ENCODE results near the gene TMEM131L. TPM values are rescaled to one million over a fixed set of nuclear protein-coding genes. Genes with fewer than 3 reads are reported as not detected.

The TMEM131L gene
- total RNA-seq, 2 experiments from 2014 or later = 28.3 to 30.9 TPM

GRCh38 chr4:153620352-153620751 lies 154.2 kb downstream of the TMEM131L start:
- ChIA-PET CTCF (interaction anchor here (1.2 kb wide), 1 partner anchor 276 kb away, joined by 3 read pairs; the partner anchor contains the start of gene MND1), POLR2A (no interaction called here)

GRCh38 chr4:153622093-153622492 lies 155.9 kb downstream of the TMEM131L start:
- ChIA-PET CTCF (no interaction called here), POLR2A (no interaction called here)

- POLR2A ChIA-PET = no interaction called here
- CTCF ChIA-PET = no interaction called here
Measured at GRCh38 chr4:153622778-153623240, 156.6 kb downstream of the TMEM131L start.

GRCh38 chr4:153623491-153623890 lies 157.3 kb downstream of the TMEM131L start:
- ChIA-PET POLR2A (no interaction called here), CTCF (no interaction called here)

GRCh38 chr4:153628796-153629315 lies 162.7 kb downstream of the TMEM131L start:
- ChIA-PET POLR2A (no interaction called here), CTCF (no interaction called here)

- ChIA-PET CTCF (no interaction called here), POLR2A (no interaction called here)
Measured at GRCh38 chr4:153629776-153630175, 163.6 kb downstream of the TMEM131L start.

GRCh38 chr4:153634738-153635353 lies 168.7 kb downstream of the TMEM131L start:
- ChIA-PET CTCF (interaction anchor here (1.0 to 1.2 kb wide), 2 partner anchors 18 to 115 kb away, joined by 4 to 5 read pairs; no protein-coding TSS in a partner anchor), POLR2A (no interaction called here)

- POLR2A ChIA-PET = no interaction called here
- CTCF ChIA-PET = interaction anchor here (1.2 kb wide), 1 partner anchor 114 kb away, joined by 5 read pairs; no protein-coding TSS in a partner anchor
Measured at GRCh38 chr4:153635846-153636245, 169.7 kb downstream of the TMEM131L start.

- CTCF ChIA-PET = interaction anchor here (0.7 kb wide), 1 partner anchor 9 kb away, joined by 3 read pairs; no protein-coding TSS in a partner anchor
- POLR2A ChIA-PET = no interaction called here
Measured at GRCh38 chr4:153637201-153637600, 171.0 kb downstream of the TMEM131L start.

GRCh38 chr4:153638011-153638410 lies 171.9 kb downstream of the TMEM131L start:
- ChIA-PET CTCF (no interaction called here), POLR2A (no interaction called here)

- ChIA-PET POLR2A (no interaction called here), CTCF (interaction anchor here (0.7 kb wide), 1 partner anchor 762 kb away, joined by 3 read pairs; no protein-coding TSS in a partner anchor)
Measured at GRCh38 chr4:153638999-153639398, 172.8 kb downstream of the TMEM131L start.

GRCh38 chr4:153639833-153640802 lies 174.0 kb downstream of the TMEM131L start:
- POLR2A ChIA-PET = no interaction called here
- CTCF ChIA-PET = interaction anchor here (0.6 kb wide), 1 partner anchor 63 kb away, joined by 3 read pairs; no protein-coding TSS in a partner anchor

- ChIA-PET POLR2A (no interaction called here), CTCF (no interaction called here)
Measured at GRCh38 chr4:153641532-153641931, 175.4 kb downstream of the TMEM131L start.

GRCh38 chr4:153643406-153644383 lies 177.5 kb downstream of the TMEM131L start:
- ChIA-PET POLR2A (interaction anchor here (1.1 kb wide), 1 partner anchor 211 kb away, joined by 4 read pairs; no protein-coding TSS in a partner anchor), CTCF (interaction anchor here (0.9 to 1.8 kb wide), 9 partner anchors 12 to 559 kb away, joined by 3 to 7 read pairs (median 4); partner anchors contain the start of gene MND1)

GRCh38 chr4:153645183-153645582 lies 179.0 kb downstream of the TMEM131L start:
- ChIA-PET POLR2A (no interaction called here), CTCF (interaction anchor here (1.1 to 1.7 kb wide), 2 partner anchors 79 to 104 kb away, joined by 3 to 6 read pairs; no protein-coding TSS in a partner anchor)

- POLR2A ChIA-PET = no interaction called here
Measured at GRCh38 chr4:153646261-153646660, 180.1 kb downstream of the TMEM131L start.

GRCh38 chr4:153646978-153647377 lies 180.8 kb downstream of the TMEM131L start:
- CTCF ChIA-PET = interaction anchor here (0.6 kb wide), 1 partner anchor 10 kb away, joined by 3 read pairs; no protein-coding TSS in a partner anchor
- POLR2A ChIA-PET = no interaction called here

More at GRCh38 chr4:153646261-153646660, 180.1 kb downstream of the TMEM131L start:
- CTCF ChIA-PET = interaction anchor here (0.6 kb wide), 1 partner anchor 9 kb away, joined by 3 read pairs; no protein-coding TSS in a partner anchor

- ChIA-PET CTCF (interaction anchor here (0.9 kb wide), 1 partner anchor 102 kb away, joined by 3 read pairs; no protein-coding TSS in a partner anchor), POLR2A (interaction anchor here (0.5 kb wide), 1 partner anchor 211 kb away, joined by 3 read pairs; no protein-coding TSS in a partner anchor)
Measured at GRCh38 chr4:153647975-153648374, 181.8 kb downstream of the TMEM131L start.

Data from activated CD8-positive, alpha-beta memory T cell treated with anti-CD3 and anti-CD28 coated beads for 36 hours (primary cell).